HG03025 (cell line): ENCODE results near the gene SH3TC1.

ENCODE experiments used
- ATAC-seq: cut with Tn5 transposase; IDR thresholded peaks from one replicate; pipeline ENCODE4 v1.9.1; 2021; ENCODE audit warnings: mild to moderate bottlenecking, moderate library complexity; ENCODE audit not compliant: unreplicated experiment, low FRiP score

Gene SH3TC1

GRCh38 chr4:8163436-8164193 is 35.5 kb upstream of the SH3TC1 start:
- no peak for ATAC-seq

GRCh38 chr4:8164194-8164565 is 34.9 kb upstream of the SH3TC1 start:
- ATAC-seq, result no peak

- no peak for ATAC-seq
These were observed 34.4 kb upstream of the SH3TC1 start for GRCh38 chr4:8164687-8165086.

GRCh38 chr4:8165374-8165896 is 33.7 kb upstream of the SH3TC1 start:
- no peak for ATAC-seq

GRCh38 chr4:8167291-8167690 is 31.8 kb upstream of the SH3TC1 start:
- no peak for ATAC-seq

- ATAC-seq, result no peak
These were observed 31.3 kb upstream of the SH3TC1 start for GRCh38 chr4:8167815-8168214.

- ATAC-seq, result no peak
These were observed 30.9 kb upstream of the SH3TC1 start for GRCh38 chr4:8168232-8168631.

GRCh38 chr4:8168832-8169598 is 30.1 kb upstream of the SH3TC1 start:
- ATAC-seq, result no peak

- no peak for ATAC-seq
These were observed 29.3 kb upstream of the SH3TC1 start for GRCh38 chr4:8169763-8170162.

GRCh38 chr4:8170341-8170740 is 28.7 kb upstream of the SH3TC1 start:
- ATAC-seq, result no peak

GRCh38 chr4:8171266-8171665 is 27.8 kb upstream of the SH3TC1 start:
- ATAC-seq, result no peak

GRCh38 chr4:8171984-8172924 is 26.8 kb upstream of the SH3TC1 start:
- ATAC-seq, result no peak

- ATAC-seq, result no peak
These were observed 25.4 kb upstream of the SH3TC1 start for GRCh38 chr4:8173492-8174242.

GRCh38 chr4:8174970-8175369 is 24.1 kb upstream of the SH3TC1 start:
- no peak for ATAC-seq

- ATAC-seq, result no peak
These were observed 23.4 kb upstream of the SH3TC1 start for GRCh38 chr4:8175686-8176085.

GRCh38 chr4:8176547-8177399 is 22.3 kb upstream of the SH3TC1 start:
- ATAC-seq, result no peak

GRCh38 chr4:8177552-8177951 is 21.5 kb upstream of the SH3TC1 start:
- ATAC-seq, result no peak

GRCh38 chr4:8177956-8178355 is 21.1 kb upstream of the SH3TC1 start:
- no peak for ATAC-seq

GRCh38 chr4:8179074-8179473 is 20.0 kb upstream of the SH3TC1 start:
- no peak for ATAC-seq
